Body of pancreas (tissue), 4 donors: ENCODE results near the gene CPLANE2. TPM values are rescaled to one million over a fixed set of nuclear protein-coding genes. Genes with fewer than 3 reads are reported as not detected.
A peak's percentile ranks its signal among the peaks of the same experiment; 100 is the strongest.

Experiments
- ATAC-seq: fragments of 150-250 bp; one replicate; pipeline ENCODE4 v1.9.1; 2016
- DNase-seq, 4 donors: peaks; one replicate each; pipeline ENCODE4 v3.0.0-alpha.2; 2019
- H3K27ac ChIP-seq, 4 donors: fragments of 200-600 bp; sonication (generic); 1 replicate in 3 of 4; 2 replicates in 1 of 4; pipeline versions ENCODE4 v1.5.1 to v1.6.1; 2016 to 2019; ENCODE audit warnings: mild to moderate bottlenecking in 1 of 4, mixed read lengths in 1 of 4, moderate library complexity in 1 of 4
- H3K27me3 ChIP-seq, 2 donors: fragments of 200-600 bp; sonication (generic); one replicate each; pipeline ENCODE4 v1.6.0; 2016; ENCODE audit warnings: mild to moderate bottlenecking in 1 of 2
- H3K36me3 ChIP-seq, 2 donors: fragments of 200-600 bp; sonication (generic); replicated peaks in 1 of 2; 2 replicates each; pipeline ENCODE4 v1.5.1; 2016; ENCODE audit warnings: low read depth in 2 of 2; ENCODE audit not compliant: insufficient read depth in 1 of 2
- H3K4me1 ChIP-seq: fragments of 200-600 bp; sonication (generic); one replicate; pipeline ENCODE4 v1.6.0; 2016
- H3K4me3 ChIP-seq, 2 donors: fragments of 200-600 bp; sonication (generic); 1 replicate in 1 of 2; 2 replicates in 1 of 2; pipeline ENCODE4 v1.5.1; 2016 to 2019
- H3K9me3 ChIP-seq, 3 donors: fragments of 200-600 bp; sonication (generic); 1 replicate in 2 of 3; 2 replicates in 1 of 3; pipeline ENCODE4 v1.5.1; 2016
- CTCF ChIP-seq, 7 experiments: fragments of 450-650 bp in 4 of 7; fragments of 200-600 bp in 3 of 7; sonication (generic) in 3 of 7; IDR thresholded peaks; one replicate each; pipeline ENCODE4 v1.5.1; 2016 to 2019; ENCODE audit warnings: antibody characterized with exemption in 7 of 7
- POLR2A ChIP-seq, 3 donors: fragments of 450-650 bp; IDR thresholded peaks; one replicate each; pipeline ENCODE4 v1.6.1; 2016; ENCODE audit warnings: antibody characterized with exemption in 3 of 3, mild to moderate bottlenecking in 2 of 3
- WGBS, 2 donors: methylation state at CpG; one replicate each; pipeline ENCODE4 v1.1.5; 2017; 5-methylcytosine and 5-hydroxymethylcytosine counted together
- intact Hi-C: fragments of 100-400 bp; cut with DNase I; formaldehyde crosslinking; loops from one replicate; pipeline ENCODE4 v1.15.1; 2023
- total RNA-seq, 2 donors: library from RNA; depleted of rRNA; stranded (reverse); fragments of >200 nt; gene quantifications; one replicate each; pipeline ENCODE4 v1.1.0, GENCODE V29; 2016

Gene CPLANE2
- total RNA-seq, 2 donors from 2014 or later: 3.6 TPM

GRCh38 chr1:16256478-16256877, 19.5 kb upstream of the CPLANE2 start:
- TF ChIP-seq CTCF (IDR thresholded peaks at IDR 0.05) (no peak), POLR2A (IDR thresholded peaks at IDR 0.05) (no peak)
- Histone ChIP-seq H3K9me3 (no peaks in the 10 kb centered on the region), H3K27ac (no peak overlapping the region), H3K27me3 (no peaks in the 10 kb centered on the region), H3K36me3 (peaks cover 0 to 2% of the 10 kb centered on the region in 2 donors), H3K4me3 (no peak overlapping the region), H3K4me1 (peaks cover 13% of the 10 kb centered on the region)
- intact Hi-C loops: loop anchor here (10.0 kb wide), 1 partner anchor 88 kb away; no protein-coding TSS in a partner anchor
- ATAC-seq (no peak), DNase-seq (no peak)
- WGBS, 2 donors: 86 to 89% methylated on average over 4 of the region's 4 CpGs

GRCh38 chr1:16254263-16254928, 17.4 kb upstream of the CPLANE2 start:
- Histone ChIP-seq H3K27ac (peak overlapping the region in 1 of 4 donors; percentile 17), H3K27me3 (no peaks in the 10 kb centered on the region), H3K4me3 (no peak overlapping the region), H3K9me3 (no peaks in the 10 kb centered on the region), H3K36me3 (peaks cover 0 to 4% of the 10 kb centered on the region in 2 donors), H3K4me1 (peaks cover 32% of the 10 kb centered on the region)
- TF ChIP-seq CTCF (IDR thresholded peaks at IDR 0.05) (no peak), POLR2A (IDR thresholded peaks at IDR 0.05) (no peak)
- ATAC-seq (no peak), DNase-seq (no peak)
- WGBS, 2 donors: 39 to 46% methylated on average over 4 of the region's 4 CpGs
- intact Hi-C loops: loop anchor here (10.0 kb wide), 1 partner anchor 90 kb away; no protein-coding TSS in a partner anchor

DNA sequence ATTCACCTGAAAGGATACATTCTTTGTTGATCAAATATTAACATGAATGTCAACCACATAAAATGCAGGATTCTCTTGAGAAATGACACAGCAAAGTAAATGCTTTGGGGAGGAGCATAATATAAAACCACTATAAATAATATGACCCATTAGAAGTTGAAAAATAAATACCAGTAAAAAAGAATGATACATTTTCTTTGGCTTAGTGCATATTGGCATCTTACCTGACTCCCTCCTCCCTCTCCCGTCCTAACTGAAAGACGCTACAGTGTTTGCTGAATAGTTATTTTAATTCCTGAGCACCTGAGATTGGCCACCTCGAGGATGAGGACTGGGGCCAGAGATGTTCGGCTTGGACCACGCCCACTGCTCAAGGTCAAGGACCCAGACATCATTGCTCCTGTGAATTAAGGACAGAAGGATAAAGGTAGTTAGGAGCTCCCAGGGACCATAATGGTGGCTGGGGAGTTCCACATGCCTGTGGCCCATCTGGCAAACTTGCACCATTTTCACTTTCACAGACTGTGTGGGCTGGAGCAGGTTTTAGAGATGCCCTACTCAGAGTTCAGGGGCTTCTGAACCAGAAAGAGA, 16.4 kb upstream of the CPLANE2 start:
- Histone ChIP-seq H3K27me3 (no peaks in the 10 kb centered on the region), H3K27ac (peak overlapping the region in 1 of 4 donors; percentile 1), H3K9me3 (no peaks in the 10 kb centered on the region), H3K36me3 (peaks cover 0 to 4% of the 10 kb centered on the region in 2 donors), H3K4me3 (no peak overlapping the region), H3K4me1 (peaks cover 42% of the 10 kb centered on the region)
- ATAC-seq (no peak), DNase-seq (no peak)
- TF ChIP-seq POLR2A (IDR thresholded peaks at IDR 0.05): no peak
- no peak for TF ChIP-seq CTCF (IDR thresholded peaks at IDR 0.05)
- intact Hi-C loops: loop anchor here (10.0 kb wide), 1 partner anchor 91 kb away; no protein-coding TSS in a partner anchor
- WGBS, 2 donors: 39 to 55% methylated on average over 5 of the region's 5 CpGs

DNA sequence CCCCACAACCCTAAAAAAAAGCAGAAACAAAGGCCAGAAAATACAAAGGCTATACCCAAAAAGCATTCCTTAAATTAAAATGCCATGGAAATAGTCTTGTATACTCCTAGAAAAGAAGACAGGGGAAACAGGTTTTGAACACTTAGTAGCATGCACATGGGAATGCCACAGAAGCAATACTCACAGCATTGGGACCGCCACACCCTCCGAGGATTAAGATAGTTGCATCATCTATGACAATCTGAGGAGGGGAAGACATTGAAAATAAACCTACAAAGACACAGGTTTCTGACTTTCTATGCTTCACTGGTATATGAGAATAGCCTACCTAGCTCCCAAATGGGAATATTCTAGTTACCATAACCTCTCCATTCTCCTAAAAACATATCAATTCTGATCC, 15.9 kb upstream of the CPLANE2 start:
- H3K9me3 ChIP-seq: no peaks in the 10 kb centered on the region
- WGBS, 2 donors: 81 to 96% methylated on average over 2 of the region's 2 CpGs
- no peak for DNase-seq
- no peak for TF ChIP-seq POLR2A (IDR thresholded peaks at IDR 0.05)
- no peak for TF ChIP-seq CTCF (IDR thresholded peaks at IDR 0.05)
- no peak overlapping the region for H3K4me3 ChIP-seq
- no peak overlapping the region for H3K27ac ChIP-seq
- peaks cover 0 to 4% of the 10 kb centered on the region in 2 donors for H3K36me3 ChIP-seq
- no peak for ATAC-seq
- no peaks in the 10 kb centered on the region for H3K27me3 ChIP-seq
- intact Hi-C loops: loop anchor here (10.0 kb wide), 1 partner anchor 92 kb away; no protein-coding TSS in a partner anchor
- H3K4me1 ChIP-seq: peaks cover 47% of the 10 kb centered on the region
